Measurements from ENCODE around the gene RALGDS.
A peak's percentile ranks its signal among the peaks of the same experiment; 100 is the strongest.

The RALGDS gene

GRCh38 chr9:133107961-133108793, 12.9 kb downstream of the RALGDS start:
- Histone ChIP-seq H3K36me3 (peaks cover 90% of the 10 kb centered on the region), H4K20me1 (peaks cover 93% of the 10 kb centered on the region), H3K9ac (0 out of 2 replicates have a peak overlapping the region, but pooled peaks have one; percentile 10), H3K4me1 (peaks cover 19% of the 10 kb centered on the region), H3K4me3 (no peak overlapping the region), H3K4me2 (no peak overlapping the region), H3K9me3 (no peaks in the 10 kb centered on the region), H3K27me3 (no peaks in the 10 kb centered on the region), H3K27ac (no peak overlapping the region)
- no peak for TF ChIP-seq Cebpa-rat (IDR thresholded peaks at IDR 0.05)

- Histone ChIP-seq H3K4me1 (peaks cover 10% of the 10 kb centered on the region), H3K4me2 (no peak overlapping the region), H4K20me1 (peaks cover 93% of the 10 kb centered on the region), H3K9me3 (no peaks in the 10 kb centered on the region), H3K27ac (no peak overlapping the region), H3K36me3 (peaks cover 98% of the 10 kb centered on the region), H3K4me3 (no peak overlapping the region), H3K9ac (peak overlapping the region; percentile 10; the same call in 1 of the 2 replicates), H3K27me3 (no peaks in the 10 kb centered on the region)
- TF ChIP-seq Cebpa-rat (IDR thresholded peaks at IDR 0.05), result no peak
These were observed 13.8 kb downstream of the RALGDS start for GRCh38 chr9:133107245-133107722.

- H3K27me3 ChIP-seq, result no peaks in the 10 kb centered on the region
- H3K9me3 ChIP-seq, result no peaks in the 10 kb centered on the region
- no peak overlapping the region for H3K4me3 ChIP-seq
- H3K9ac ChIP-seq, result peak overlapping the region; percentile 10; the same call in 1 of the 2 replicates
- peaks cover 4% of the 10 kb centered on the region for H3K4me1 ChIP-seq
- H3K4me2 ChIP-seq, result no peak overlapping the region
- peaks cover 93% of the 10 kb centered on the region for H4K20me1 ChIP-seq
- H3K36me3 ChIP-seq, result peaks cover 98% of the 10 kb centered on the region
- TF ChIP-seq Cebpa-rat (IDR thresholded peaks at IDR 0.05), result no peak
- H3K27ac ChIP-seq, result no peak overlapping the region
These were observed 14.4 kb downstream of the RALGDS start for GRCh38 chr9:133106511-133107244.

GRCh38 chr9:133105461-133105770, 15.6 kb downstream of the RALGDS start:
- H3K4me1 ChIP-seq, result no peaks in the 10 kb centered on the region
- H4K20me1 ChIP-seq, result peaks cover 83% of the 10 kb centered on the region
- H3K27me3 ChIP-seq, result no peaks in the 10 kb centered on the region
- no peak for TF ChIP-seq Cebpa-rat (IDR thresholded peaks at IDR 0.05)
- no peaks in the 10 kb centered on the region for H3K9me3 ChIP-seq
- no peak overlapping the region for H3K4me2 ChIP-seq
- H3K4me3 ChIP-seq, result no peak overlapping the region
- H3K36me3 ChIP-seq, result peaks cover 98% of the 10 kb centered on the region
- H3K9ac ChIP-seq, result no peak overlapping the region
- H3K27ac ChIP-seq, result no peak overlapping the region

- Histone ChIP-seq H3K4me3 (no peak overlapping the region), H4K20me1 (peaks cover 83% of the 10 kb centered on the region), H3K9me3 (no peaks in the 10 kb centered on the region), H3K27ac (no peak overlapping the region), H3K36me3 (peaks cover 98% of the 10 kb centered on the region), H3K4me2 (no peak overlapping the region), H3K9ac (no peak overlapping the region), H3K4me1 (no peaks in the 10 kb centered on the region), H3K27me3 (no peaks in the 10 kb centered on the region)
- TF ChIP-seq Cebpa-rat (IDR thresholded peaks at IDR 0.05), result no peak
These were observed 16.2 kb downstream of the RALGDS start for GRCh38 chr9:133104718-133105460.

GRCh38 chr9:133103987-133104505, 17.0 kb downstream of the RALGDS start:
- H3K27ac ChIP-seq, result no peak overlapping the region
- peaks cover 3% of the 10 kb centered on the region for H3K9me3 ChIP-seq
- H4K20me1 ChIP-seq, result peaks cover 76% of the 10 kb centered on the region
- no peaks in the 10 kb centered on the region for H3K4me1 ChIP-seq
- TF ChIP-seq Cebpa-rat (IDR thresholded peaks at IDR 0.05), result no peak
- H3K4me2 ChIP-seq, result no peak overlapping the region
- no peak overlapping the region for H3K9ac ChIP-seq
- no peak overlapping the region for H3K4me3 ChIP-seq
- peaks cover 98% of the 10 kb centered on the region for H3K36me3 ChIP-seq
- no peaks in the 10 kb centered on the region for H3K27me3 ChIP-seq

GRCh38 chr9:133103183-133103986, 17.7 kb downstream of the RALGDS start:
- Histone ChIP-seq H3K4me3 (no peak overlapping the region), H3K27ac (no peak overlapping the region), H4K20me1 (peaks cover 70% of the 10 kb centered on the region), H3K4me2 (no peak overlapping the region), H3K4me1 (no peaks in the 10 kb centered on the region), H3K9ac (no peak overlapping the region), H3K36me3 (peaks cover 98% of the 10 kb centered on the region), H3K9me3 (peaks cover 9% of the 10 kb centered on the region), H3K27me3 (no peaks in the 10 kb centered on the region)
- no peak for TF ChIP-seq Cebpa-rat (IDR thresholded peaks at IDR 0.05)

GRCh38 chr9:133102190-133103021, 18.6 kb downstream of the RALGDS start:
- Histone ChIP-seq H3K4me1 (no peaks in the 10 kb centered on the region), H3K27ac (no peak overlapping the region), H3K9me3 (peaks cover 19% of the 10 kb centered on the region), H3K27me3 (no peaks in the 10 kb centered on the region), H3K4me2 (no peak overlapping the region), H4K20me1 (peaks cover 60% of the 10 kb centered on the region), H3K36me3 (peaks cover 98% of the 10 kb centered on the region), H3K9ac (no peak overlapping the region), H3K4me3 (no peak overlapping the region)
- TF ChIP-seq Cebpa-rat (IDR thresholded peaks at IDR 0.05), result no peak
